ENCODE results near the gene CDC45.

Gene CDC45

DNA sequence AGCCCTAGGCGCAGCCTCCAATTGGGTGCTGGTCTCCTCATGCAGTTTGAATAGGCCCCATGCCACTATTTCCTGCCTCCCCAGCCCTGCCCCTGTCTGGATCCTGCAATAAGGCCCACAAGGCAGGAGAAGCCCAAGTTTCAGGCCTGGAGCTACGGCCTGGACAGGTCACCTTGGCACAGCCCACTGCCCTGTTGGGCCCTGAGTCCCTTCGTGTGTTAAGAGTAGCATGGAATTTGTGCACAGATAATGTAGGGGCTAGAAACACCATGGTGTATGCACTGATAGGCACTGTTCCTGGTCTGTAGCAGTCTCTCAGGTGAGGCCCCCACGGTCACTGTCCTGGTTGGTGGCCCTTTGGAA is 20.1 kb downstream of the CDC45 start:
- TF ChIP-seq, protein P1, sequence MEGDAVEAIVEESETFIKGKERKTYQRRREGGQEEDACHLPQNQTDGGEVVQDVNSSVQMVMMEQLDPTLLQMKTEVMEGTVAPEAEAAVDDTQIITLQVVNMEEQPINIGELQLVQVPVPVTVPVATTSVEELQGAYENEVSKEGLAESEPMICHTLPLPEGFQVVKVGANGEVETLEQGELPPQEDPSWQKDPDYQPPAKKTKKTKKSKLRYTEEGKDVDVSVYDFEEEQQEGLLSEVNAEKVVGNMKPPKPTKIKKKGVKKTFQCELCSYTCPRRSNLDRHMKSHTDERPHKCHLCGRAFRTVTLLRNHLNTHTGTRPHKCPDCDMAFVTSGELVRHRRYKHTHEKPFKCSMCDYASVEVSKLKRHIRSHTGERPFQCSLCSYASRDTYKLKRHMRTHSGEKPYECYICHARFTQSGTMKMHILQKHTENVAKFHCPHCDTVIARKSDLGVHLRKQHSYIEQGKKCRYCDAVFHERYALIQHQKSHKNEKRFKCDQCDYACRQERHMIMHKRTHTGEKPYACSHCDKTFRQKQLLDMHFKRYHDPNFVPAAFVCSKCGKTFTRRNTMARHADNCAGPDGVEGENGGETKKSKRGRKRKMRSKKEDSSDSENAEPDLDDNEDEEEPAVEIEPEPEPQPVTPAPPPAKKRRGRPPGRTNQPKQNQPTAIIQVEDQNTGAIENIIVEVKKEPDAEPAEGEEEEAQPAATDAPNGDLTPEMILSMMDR (IDR thresholded peaks at IDR 0.05; ENCODE audit: low read depth, low read length) = no peak
- no peak overlapping the region for H3K4me3 ChIP-seq (ENCODE audit: low read depth, low read length)

DNA sequence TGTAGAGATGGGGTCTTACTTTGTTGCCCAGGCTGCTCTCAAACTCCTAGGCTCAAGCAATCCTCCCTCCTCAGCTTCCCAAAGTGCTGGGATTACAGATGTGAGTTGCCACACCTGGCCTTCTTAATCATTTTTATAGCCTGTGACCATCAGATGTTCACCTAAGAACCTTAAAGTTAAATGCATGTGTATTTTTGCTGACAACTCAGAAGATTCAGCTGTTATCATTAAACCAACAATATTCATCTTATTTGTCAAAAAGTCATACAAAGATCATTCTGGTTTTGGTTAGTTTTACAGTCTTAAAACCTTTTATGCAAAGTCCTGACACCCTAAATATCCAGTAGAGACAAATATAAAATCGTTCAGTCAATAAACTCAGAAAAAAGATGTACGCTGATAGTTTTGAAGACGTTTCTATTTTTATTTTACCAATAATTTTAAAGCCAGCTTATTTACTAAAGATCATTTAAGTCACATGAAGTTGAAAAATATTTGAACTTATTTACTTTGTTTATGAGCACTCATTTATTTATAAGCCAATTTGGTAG is 22.3 kb downstream of the CDC45 start:
- H3K4me3 ChIP-seq (ENCODE audit: low read depth, low read length) = no peak overlapping the region
- TF ChIP-seq, protein P1 (IDR thresholded peaks at IDR 0.05; ENCODE audit: low read depth, low read length) = no peak

DNA sequence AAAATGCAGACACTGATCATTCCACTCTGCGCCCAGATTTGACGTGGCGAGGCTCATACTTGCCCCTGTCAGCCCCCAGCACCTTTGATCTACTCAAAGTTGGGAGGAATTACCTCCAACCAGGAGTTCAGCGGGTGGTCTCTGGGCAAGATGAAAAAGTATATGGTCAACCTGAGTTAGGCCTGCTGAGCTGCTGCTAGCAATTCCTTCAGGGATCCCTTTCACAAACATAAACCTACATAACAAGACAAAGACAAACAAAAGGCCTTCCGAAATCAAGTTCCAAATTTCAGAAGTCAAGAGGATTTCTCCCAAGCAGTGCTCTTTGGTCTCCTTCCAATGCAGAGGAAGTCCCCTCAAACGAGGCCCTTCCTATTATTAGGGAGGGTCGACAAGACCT is 23.6 kb downstream of the CDC45 start:
- H3K4me3 ChIP-seq (ENCODE audit: low read depth, low read length) = no peak overlapping the region
- TF ChIP-seq, protein P1 (IDR thresholded peaks at IDR 0.05; ENCODE audit: low read depth, low read length) = no peak

DNA sequence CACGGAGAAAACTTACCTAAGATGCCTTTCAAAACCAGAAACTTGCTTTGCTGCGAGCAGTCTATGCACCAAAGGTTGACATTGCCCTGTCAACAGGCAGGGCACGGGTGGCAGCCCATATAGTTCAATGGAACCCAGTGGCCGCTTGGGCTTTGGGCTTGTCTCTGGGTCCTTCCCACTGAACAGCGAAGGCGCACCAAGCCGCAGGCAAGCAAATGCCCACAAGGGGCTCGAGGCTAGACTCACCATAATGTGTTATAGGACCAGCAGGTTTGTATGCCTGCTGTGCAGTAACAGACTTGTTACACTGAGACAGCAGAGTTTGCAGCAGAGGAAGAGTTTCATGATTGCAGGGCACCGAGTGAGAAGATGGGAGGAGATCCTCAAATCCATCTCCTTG is 24.1 kb downstream of the CDC45 start:
- no peak overlapping the region for H3K4me3 ChIP-seq (ENCODE audit: low read depth, low read length)

DNA sequence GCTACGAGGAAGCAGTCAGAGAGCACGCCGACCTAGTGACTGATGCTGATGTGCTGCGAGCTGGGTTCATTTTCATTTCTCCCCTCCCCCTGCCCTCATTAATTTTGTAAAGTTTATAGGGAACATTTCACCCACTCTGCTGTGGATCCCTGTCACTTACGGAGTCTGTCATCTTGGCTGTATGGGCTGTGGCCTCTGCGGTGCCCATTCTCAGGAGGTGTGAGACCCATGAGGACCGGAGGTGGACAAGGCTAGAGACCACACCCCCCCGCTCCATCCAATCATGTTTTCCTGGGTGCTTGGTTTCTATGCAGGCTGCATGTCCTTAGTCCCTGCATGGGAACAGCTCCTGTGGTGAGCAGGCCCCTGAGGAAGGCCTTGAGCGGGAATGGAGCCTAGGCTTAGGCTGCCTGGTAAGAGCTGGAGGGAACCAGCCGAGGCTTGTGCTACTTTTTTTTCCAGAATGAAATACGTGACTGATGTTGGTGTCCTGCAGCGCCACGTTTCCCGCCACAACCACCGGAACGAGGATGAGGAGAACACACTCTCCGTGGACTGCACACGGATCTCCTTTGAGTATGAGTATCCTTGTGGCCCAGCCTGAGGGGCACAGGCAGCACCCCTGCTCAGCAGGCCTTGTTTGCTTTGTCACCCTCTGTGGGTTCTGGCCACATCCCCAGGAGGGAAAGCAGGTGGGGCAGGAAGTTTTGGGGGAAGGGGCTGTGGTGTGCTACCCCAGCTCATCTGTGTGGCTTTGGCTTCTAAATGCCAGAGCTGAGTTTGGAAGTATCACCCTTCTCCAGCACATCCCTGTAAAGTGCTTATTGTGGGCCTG is 25.4 kb downstream of the CDC45 start:
- no peak overlapping the region for H3K4me3 ChIP-seq (ENCODE audit: low read depth, low read length)
- TF ChIP-seq, protein P1 (IDR thresholded peaks at IDR 0.05; ENCODE audit: low read depth, low read length) = no peak

More for the DNA sequence above, 24.1 kb downstream of the CDC45 start:
- TF ChIP-seq, protein P1 (IDR thresholded peaks at IDR 0.05; ENCODE audit: low read depth, low read length) = no peak

DNA sequence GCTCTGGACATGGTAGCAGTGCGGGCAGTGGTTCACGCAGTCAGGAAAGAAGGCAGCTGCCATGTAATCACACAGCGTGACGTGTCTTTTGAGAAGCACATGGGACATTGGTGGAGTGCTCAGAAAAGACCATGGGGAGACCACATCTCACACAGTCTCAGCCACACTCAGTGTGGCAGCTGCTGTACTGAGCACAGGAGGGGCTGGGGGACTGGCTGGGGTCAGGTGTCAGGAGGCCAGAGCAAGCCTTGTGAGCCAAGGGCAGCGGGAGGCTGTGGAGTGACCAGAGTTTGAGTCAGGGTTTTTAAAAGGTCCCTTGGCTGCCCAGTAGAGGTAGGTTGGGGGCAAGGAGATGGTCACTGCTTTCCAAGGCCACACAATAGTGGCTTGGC is 26.0 kb downstream of the CDC45 start:
- TF ChIP-seq, protein P1 (IDR thresholded peaks at IDR 0.05; ENCODE audit: low read depth, low read length) = no peak
- H3K4me3 ChIP-seq (ENCODE audit: low read depth, low read length) = no peak overlapping the region

DNA sequence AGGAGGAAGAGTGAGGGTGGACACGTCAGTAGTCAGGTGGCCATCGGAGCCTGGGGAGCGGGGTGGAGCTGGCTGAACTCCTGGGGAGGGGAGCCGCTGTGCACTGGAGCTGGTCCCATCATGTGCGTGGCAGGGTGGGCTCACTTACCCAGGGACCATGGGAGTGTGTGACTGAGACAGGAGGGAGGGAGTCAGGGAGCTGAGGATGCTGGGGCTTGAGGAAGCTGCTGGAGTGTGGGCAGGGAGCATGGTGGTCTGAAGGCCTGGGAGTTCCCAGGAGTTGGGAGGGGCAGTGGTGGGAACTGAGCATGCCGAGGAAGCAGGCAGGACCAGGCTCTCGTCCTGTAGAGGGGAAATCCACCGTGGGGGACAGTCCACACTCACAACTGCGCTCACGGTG is 26.5 kb downstream of the CDC45 start:
- TF ChIP-seq, protein P1 (IDR thresholded peaks at IDR 0.05; ENCODE audit: low read depth, low read length) = no peak
- no peak overlapping the region for H3K4me3 ChIP-seq (ENCODE audit: low read depth, low read length)
